Suppressor macrophage treated with lipopolysaccharide for 1 hour (primary cell): ENCODE results near the gene KRT9.
A peak's percentile ranks its signal among the peaks of the same experiment; 100 is the strongest.
"Not testable (repeated sequence)": the region's sequence is repeated elsewhere in the genome, so short reads cannot be mapped to it uniquely, and the experiment has no call there.

Source experiments
- DNase-seq, 3 donors: peaks; one replicate each; pipeline ENCODE4 v3.0.0-alpha.2; 2020 to 2022

The KRT9 gene

DNA sequence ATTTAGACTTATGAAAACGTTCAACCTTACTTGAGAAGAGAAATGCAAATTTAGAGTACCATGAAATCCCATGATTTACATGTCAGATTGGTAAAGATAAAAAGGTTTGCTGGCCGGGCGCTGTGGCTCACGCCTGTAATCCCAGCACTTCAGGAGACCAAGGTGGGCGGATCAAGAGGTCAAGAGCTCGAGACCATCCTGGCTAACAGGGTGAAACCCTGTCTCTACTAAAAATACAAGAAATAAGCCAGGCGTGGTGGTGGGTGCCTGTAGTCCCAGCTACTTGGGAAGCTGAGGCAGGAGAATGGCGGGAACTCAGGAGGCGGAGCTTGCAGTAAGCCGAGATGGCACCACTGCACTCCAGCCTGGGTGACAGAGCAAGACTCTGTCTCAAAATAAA lies 29.1 kb downstream of the KRT9 start:
- DNase-seq: not testable (repeated sequence)

GRCh38 chr17:41542357-41542756 lies 29.5 kb downstream of the KRT9 start:
- no peak for DNase-seq

DNA sequence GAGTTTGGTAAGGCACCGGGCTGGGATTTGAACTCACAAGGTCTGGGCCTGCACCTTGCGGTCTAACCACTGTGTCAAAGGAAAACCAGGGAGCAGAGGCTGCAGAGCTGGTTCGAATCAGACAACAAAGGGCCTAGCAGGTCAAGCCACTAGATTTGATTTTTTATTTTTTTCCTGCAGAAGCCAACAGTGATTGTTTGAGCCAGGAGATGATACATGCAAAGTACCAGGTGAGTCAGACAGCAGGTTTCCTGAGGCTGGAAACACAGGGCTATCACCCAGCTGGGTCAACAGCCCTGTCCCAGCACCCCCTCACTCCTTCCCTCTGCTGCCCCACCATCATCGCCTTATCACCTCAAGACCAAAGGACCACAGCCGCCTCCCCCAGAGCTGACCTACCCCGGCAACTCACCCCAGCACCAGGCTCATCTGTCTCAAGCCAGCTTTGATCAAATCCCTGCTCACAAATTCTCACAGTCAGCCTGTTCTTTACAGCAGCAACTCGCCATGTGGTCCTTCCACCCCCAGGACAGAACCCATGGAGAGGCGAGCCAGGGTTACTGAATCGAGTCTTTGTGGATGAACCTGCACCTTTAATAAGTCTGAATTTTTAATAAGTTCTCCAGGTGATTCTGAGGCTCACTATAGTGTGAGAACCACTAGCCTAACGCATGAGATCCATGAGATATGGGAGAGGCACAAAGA lies 30.8 kb downstream of the KRT9 start:
- DNase-seq: no peak

DNA sequence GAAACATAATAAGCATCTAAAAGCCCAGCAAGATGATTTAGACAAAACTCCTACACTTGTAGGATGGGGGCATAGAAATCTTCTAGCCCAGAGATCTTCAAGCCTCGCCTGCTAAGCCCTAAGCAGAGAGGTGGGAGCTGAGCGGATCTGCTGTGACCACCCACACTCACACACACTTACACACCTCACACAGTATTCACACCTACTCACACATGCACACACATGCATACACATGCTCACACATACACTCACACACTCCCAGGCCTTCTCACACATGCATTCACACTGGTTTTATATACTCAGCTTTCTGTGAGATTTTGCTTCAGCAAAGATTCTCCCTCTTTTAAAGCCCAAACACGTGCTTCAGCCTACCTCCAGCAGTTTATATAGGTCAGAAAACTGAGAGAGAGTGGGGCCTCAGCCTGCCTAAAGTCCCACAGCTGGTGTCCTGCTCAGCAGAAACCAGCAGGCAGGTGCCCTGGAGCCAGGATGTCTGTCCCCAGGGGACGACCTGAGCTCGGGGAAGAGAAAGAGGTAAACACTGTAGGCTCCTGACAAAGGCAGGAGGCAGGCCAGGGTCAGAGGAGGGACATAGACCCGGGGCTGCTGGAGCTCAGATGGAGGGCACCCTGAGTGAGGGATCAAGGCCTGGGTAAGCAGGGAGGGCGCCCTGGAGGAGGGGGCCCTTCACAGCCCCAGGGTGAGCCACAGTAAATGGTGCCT lies 31.7 kb downstream of the KRT9 start:
- no peak for DNase-seq

DNA sequence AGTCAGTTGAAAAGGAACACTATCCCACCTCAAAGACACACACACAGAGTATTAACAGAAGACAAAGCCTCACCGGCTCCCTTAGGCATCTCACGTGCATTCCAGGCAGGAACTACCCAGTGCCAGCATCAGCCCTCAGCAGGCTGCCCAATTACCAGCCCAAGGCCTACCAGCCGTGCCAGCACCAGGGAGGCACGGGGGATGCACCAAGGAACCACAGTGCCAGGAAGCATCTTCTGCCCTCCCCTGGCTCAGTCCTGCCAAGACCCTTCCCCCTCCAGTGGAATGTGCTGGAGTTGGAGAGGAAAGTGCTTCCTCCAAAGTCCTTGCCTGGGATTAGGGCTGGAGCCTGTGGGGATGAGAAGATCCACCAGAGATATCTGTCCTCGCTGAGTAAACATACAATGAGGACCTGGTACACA lies 32.8 kb downstream of the KRT9 start:
- DNase-seq: no peak

DNA sequence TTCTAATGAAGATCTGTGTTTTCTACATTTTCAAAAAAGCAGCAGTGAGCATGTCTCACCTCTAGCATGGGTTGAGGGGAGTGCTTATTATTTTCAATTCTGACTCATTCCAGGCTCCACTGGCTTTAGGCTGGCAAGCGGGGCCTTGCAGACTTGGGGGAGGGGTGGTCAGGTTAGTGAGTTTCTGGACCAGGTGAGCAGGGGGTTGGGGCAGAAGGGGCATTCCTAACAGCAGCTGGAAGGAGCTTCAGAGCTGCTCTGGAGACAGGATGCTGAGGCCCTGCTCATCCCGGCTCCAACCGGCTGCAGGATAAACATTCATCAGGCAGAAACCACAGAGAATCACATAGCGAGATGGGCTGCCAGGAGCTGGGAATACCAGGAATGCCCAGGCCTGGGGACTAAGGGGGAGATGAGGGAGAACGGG lies 33.3 kb downstream of the KRT9 start:
- DNase-seq: no peak

DNA sequence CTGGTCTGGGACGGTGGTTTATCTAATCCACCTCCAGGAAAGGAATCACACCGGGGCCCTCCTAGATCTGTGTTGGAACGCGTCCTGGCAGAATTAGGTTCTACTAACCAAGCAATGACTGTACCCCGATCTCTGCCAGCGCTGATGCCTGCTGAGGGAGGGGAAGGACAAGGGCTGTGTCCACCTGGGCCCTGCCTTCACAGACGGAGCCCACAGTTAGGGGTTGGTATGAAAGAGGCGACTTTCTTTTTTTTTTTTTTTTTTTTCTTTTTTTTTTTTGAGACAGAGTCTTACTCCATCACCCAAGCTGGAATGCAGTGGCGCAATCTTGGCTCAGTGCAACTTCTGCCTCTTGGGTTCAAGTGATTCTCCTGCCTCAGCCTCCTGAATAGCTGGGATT lies 33.9 kb downstream of the KRT9 start:
- DNase-seq: no peak

DNA sequence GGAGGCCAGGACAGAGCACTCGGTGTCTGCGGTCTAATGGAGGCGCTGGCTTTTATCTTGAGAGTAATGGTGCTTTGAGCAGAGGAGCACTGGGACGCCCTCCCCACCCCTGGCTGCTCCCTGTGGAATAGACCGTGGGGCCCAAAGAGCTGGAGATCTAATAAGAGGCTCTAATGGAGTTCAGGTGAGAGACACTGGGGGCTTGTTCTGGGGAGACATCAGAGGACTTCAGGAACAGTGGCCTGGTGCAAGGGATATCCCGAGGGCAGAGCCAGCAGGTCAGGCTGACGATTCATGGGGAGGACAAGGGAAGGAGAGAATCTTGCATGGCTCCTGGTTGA lies 34.3 kb downstream of the KRT9 start:
- no peak for DNase-seq

GRCh38 chr17:41536741-41537613 lies 34.9 kb downstream of the KRT9 start:
- DNase-seq: no peak

- DNase-seq: no peak
These were observed 35.9 kb downstream of the KRT9 start for GRCh38 chr17:41535764-41536481.

GRCh38 chr17:41534899-41535546 lies 36.8 kb downstream of the KRT9 start:
- no peak for DNase-seq

GRCh38 chr17:41533613-41534012 lies 38.2 kb downstream of the KRT9 start:
- no peak for DNase-seq

GRCh38 chr17:41532947-41533570 lies 38.8 kb downstream of the KRT9 start:
- no peak for DNase-seq

DNA sequence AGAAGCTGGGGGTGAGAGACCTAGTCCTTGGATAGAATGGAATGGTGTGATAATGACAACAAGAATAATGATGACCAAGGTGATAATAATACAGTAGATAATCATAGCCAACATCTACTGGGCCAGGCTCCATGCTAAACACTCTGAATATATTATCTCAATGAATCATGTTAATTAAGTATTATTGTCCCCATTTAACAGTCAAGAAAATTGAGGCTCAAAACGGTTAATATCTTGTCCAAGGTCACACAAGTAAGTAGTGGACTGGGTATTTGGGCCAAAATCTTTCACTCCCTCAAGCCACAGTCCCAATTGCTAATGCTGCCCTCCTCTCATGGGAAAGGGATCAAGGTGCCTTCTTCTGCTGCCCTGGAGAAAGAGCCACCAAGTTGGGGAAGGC lies 39.9 kb downstream of the KRT9 start:
- DNase-seq: no peak

GRCh38 chr17:41530062-41531048 lies 41.5 kb downstream of the KRT9 start:
- no peak for DNase-seq

DNA sequence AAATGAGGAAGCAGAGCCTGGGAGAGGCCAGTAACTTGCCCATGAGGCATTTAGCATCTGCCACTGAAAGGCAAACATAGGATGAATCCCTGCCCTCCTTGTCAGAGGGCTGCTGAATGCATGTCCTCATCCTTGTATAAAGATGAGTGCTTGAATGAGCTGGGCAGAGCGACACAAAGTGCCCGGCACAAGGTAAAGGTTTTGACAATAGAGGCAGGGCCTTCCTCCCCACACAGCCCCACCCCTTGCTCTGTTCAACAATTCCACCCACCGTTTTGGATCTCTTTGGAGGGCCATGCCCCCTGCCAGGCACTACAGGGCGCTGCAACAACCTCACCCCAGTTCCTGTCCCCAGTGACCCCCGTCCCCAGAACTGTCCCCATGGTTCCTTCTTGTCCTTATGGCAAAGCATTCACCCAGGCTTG lies 42.4 kb downstream of the KRT9 start:
- peak in 1 of 3 donors; percentile 27 for DNase-seq

- no peak for DNase-seq
These were observed 42.9 kb downstream of the KRT9 start for GRCh38 chr17:41528959-41529353.

DNA sequence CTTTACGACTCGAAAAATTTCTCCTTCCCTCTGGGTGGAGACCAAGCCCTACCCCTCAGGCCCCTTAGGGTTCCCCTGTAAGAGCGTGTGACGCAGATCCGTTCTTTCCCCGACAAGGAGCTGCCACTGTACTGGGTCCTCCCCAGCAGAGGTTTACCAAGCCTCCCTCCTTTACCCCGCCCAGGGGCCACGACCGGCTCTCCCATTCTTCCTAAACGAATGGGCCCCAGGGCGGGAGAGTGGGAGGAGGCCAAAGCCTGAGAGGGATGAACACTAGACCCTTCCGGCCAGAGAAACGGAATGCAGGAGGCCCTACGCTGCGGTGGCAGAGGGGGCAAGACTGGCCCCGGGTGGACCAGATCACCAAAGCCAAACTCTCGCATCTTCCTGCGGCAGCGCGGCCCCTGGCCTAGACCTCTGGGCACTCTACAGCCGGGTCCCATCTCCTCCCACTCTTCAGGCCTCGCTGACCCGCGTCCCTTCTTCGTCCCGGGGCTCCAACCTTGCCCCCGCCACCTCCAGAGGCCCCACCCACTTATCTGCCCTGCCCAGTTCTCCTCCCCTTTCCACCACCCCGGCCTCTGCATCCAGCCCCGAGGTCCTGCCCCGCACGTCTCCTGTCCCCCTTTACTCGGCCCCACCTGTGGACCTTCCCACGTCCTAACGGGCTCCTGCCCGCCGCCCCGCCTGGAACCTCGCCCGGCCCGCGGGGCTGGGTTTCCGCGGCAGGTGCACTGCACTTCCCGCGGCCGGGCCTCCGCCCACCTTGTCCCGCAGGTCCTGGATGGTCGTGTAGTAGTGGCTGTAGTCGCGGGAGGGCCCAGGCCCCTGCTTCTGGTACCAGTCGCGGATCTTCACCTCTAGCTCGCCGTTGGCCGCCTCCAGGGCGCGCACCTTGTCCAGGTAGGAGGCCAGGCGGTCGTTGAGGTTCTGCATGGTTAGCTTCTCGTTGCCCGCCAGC lies 44.5 kb downstream of the KRT9 start:
- DNase-seq: no peak

GRCh38 chr17:41524261-41524660 lies 47.6 kb downstream of the KRT9 start:
- no peak for DNase-seq
